PFSK-1 (cell line): ENCODE results near the gene MAP2K7.

ENCODE experiments used
- FOXP2 ChIP-seq: optimal IDR thresholded peaks from 2 replicates; pipeline ENCODE3; 2011; ENCODE audit warnings: borderline replicate concordance, control low read depth, inconsistent platforms; ENCODE audit not compliant: insufficient read depth; ENCODE audit errors: extremely low read length, extremely low read depth
- POLR2AphosphoS5 ChIP-seq: IDR thresholded peaks from 2 replicates; pipeline ENCODE4 v1.6.1; 2012; ENCODE audit warnings: low read depth, mild to moderate bottlenecking, control low read depth, low read length, moderate library complexity
- SIN3A ChIP-seq: IDR thresholded peaks from 2 replicates; pipeline ENCODE4 v1.6.1; 2012; ENCODE audit warnings: mild to moderate bottlenecking, low read length, moderate library complexity, borderline replicate concordance; ENCODE audit not compliant: insufficient read depth
- TAF1 ChIP-seq: IDR thresholded peaks from 2 replicates; pipeline ENCODE4 v1.6.1; 2012; ENCODE audit warnings: low read length, control low read depth, borderline replicate concordance; ENCODE audit not compliant: insufficient read depth

- TF ChIP-seq POLR2AphosphoS5, result no peak
- TF ChIP-seq SIN3A, result no peak
- no peak for TF ChIP-seq TAF1
- TF ChIP-seq FOXP2, result no peak
Observed at GRCh38 chr19:7908742-7909461, 5.2 kb downstream of the MAP2K7 start.
